Calu3 (cell line): Measurements from ENCODE around the gene P2RY2. TPM values are rescaled to one million over a fixed set of nuclear protein-coding genes. Genes with fewer than 3 reads are reported as not detected.

ENCODE experiments used
- BruUV-seq: library from RNA; stranded (reverse); fragments of 400-500 nt; replicated peaks from 2 replicates; lab custom pipeline; 2021; lab: Mats Ljungman, UMichigan
- CTCF ChIA-PET: fragments of 300-600 bp; sonication (Branson Sonifier 250); formaldehyde crosslinking; loops from one replicate; lab custom pipeline; 2022; ENCODE audit warnings: antibody characterized with exemption; lab: Charles Lee
- DNase-seq: peaks from one replicate; pipeline ENCODE4 v3.0.0; 2022
- H3K27ac Mint-ChIP-seq: one replicate; pipeline ENCODE4 v1.8.0; 2022; ENCODE audit warnings: mixed read lengths; ENCODE audit not compliant: unreplicated experiment
- H3K27me3 Mint-ChIP-seq: one replicate; pipeline ENCODE4 v1.8.0; 2022; ENCODE audit warnings: mixed read lengths; ENCODE audit not compliant: unreplicated experiment
- H3K36me3 Mint-ChIP-seq: one replicate; pipeline ENCODE4 v1.8.0; 2022; ENCODE audit warnings: mild to moderate bottlenecking, moderate library complexity, mixed read lengths; ENCODE audit not compliant: insufficient read depth, unreplicated experiment
- H3K4me1 Mint-ChIP-seq: one replicate; pipeline ENCODE4 v1.8.0; 2022; ENCODE audit warnings: mild to moderate bottlenecking, low read depth, mixed read lengths; ENCODE audit not compliant: unreplicated experiment
- H3K4me3 Mint-ChIP-seq: one replicate; pipeline ENCODE4 v1.8.0; 2022; ENCODE audit warnings: mild to moderate bottlenecking, low read depth, moderate library complexity, mixed read lengths; ENCODE audit not compliant: unreplicated experiment
- H3K9me3 Mint-ChIP-seq: one replicate; pipeline ENCODE4 v1.8.0; 2022; ENCODE audit warnings: low read depth, mixed read lengths; ENCODE audit not compliant: unreplicated experiment
- intact Hi-C: fragments of 100-400 bp; cut with micrococcal nuclease; formaldehyde crosslinking; loops from one replicate; pipeline ENCODE4 v1.10.0; 2022; ENCODE audit not compliant: unreplicated experiment
- total RNA-seq: library from RNA; stranded (reverse); gene quantifications from 2 replicates; pipeline ENCODE4 v1.2.3, GENCODE V29; 2022
- TF ChIP-seq, protein P1 (sequence below): fragments of 200-600 bp; IDR thresholded peaks from one replicate; pipeline ENCODE4 v1.8.0; 2022; ENCODE audit warnings: antibody characterized with exemption; ENCODE audit not compliant: unreplicated experiment

The P2RY2 gene
- total RNA-seq, 1 experiment from 2014 or later: 1.6 TPM

DNA sequence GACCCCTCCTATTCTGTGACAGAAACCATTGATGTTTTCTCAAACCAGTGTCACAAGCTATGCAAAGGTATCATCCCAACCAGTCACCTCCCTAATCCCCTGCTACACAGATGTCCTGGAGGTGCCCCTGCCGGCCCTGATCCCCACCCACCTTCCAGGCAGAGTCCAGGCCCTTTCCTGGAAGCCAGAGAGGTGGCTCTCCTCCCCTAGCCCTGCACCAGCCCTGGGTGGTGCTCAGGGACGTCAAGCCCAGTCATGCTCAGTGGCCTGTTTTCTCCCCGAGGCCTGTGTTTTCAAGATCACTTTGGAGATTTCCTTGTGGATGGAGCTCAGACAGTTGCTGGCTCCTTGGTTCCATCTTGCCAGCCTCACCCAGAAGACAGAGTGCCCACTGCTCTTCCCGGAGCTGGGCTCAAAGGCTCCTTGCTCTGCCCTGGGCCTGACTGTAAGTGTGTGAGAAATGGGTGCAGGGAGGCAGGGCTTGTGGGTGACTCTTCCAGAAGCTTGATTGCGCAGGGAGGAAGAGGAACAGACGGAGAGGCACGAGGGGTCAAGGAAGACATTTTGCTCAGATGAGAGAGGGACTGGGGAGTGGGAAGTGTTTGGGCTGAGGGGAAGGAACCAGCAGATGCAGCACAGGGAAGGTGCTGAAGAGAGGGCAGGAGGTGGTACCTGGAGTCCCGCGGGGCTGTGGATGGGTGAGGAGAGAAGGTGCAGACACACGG, 65.4 kb downstream of the P2RY2 start:
- CTCF ChIA-PET: interaction anchor here (0.6 kb wide), 1 partner anchor 280 kb away, joined by 4 read pairs; no protein-coding TSS in a partner anchor
- Mint-ChIP-seq H3K27me3 (peaks cover 27% of the 10 kb centered on the region), H3K9me3 (no peaks in the 10 kb centered on the region), H3K36me3 (no peaks in the 10 kb centered on the region), H3K27ac (no peak overlapping the region), H3K4me1 (no peaks in the 10 kb centered on the region), H3K4me3 (no peak overlapping the region)
- TF ChIP-seq, protein P1, sequence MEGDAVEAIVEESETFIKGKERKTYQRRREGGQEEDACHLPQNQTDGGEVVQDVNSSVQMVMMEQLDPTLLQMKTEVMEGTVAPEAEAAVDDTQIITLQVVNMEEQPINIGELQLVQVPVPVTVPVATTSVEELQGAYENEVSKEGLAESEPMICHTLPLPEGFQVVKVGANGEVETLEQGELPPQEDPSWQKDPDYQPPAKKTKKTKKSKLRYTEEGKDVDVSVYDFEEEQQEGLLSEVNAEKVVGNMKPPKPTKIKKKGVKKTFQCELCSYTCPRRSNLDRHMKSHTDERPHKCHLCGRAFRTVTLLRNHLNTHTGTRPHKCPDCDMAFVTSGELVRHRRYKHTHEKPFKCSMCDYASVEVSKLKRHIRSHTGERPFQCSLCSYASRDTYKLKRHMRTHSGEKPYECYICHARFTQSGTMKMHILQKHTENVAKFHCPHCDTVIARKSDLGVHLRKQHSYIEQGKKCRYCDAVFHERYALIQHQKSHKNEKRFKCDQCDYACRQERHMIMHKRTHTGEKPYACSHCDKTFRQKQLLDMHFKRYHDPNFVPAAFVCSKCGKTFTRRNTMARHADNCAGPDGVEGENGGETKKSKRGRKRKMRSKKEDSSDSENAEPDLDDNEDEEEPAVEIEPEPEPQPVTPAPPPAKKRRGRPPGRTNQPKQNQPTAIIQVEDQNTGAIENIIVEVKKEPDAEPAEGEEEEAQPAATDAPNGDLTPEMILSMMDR: no peak
- no TSS peak for BruUV-seq
- intact Hi-C loops: no loop called here
- no peak for DNase-seq

DNA sequence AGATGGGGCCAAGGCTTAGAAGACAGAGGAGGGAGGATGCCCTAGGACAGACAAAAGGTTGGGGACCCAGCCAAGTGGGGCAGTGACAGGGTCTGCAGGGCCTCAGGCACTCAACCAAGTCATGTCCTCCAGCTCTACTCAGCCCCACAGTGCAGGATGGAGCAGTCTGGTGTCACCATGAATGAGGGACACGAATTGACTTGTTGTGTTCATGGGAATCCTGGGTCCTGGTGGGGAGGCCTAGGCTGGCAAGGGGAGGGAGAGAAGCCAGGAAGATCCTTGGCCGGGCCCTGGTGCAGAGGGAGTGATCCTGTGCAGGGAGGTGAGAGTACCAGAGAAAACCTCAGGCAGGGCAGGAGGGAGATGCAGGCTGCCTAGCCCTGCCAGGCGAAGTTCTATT, 66.0 kb downstream of the P2RY2 start:
- intact Hi-C loops: no loop called here
- H3K9me3 Mint-ChIP-seq: no peaks in the 10 kb centered on the region
- no peak overlapping the region for H3K27ac Mint-ChIP-seq
- H3K27me3 Mint-ChIP-seq: peaks cover 27% of the 10 kb centered on the region
- peaks cover 3% of the 10 kb centered on the region for H3K36me3 Mint-ChIP-seq
- H3K4me1 Mint-ChIP-seq: peaks cover 5% of the 10 kb centered on the region
- BruUV-seq: no TSS peak
- no peak overlapping the region for H3K4me3 Mint-ChIP-seq
- no peak for DNase-seq
- CTCF ChIA-PET: no interaction called here
- TF ChIP-seq, protein P1: no peak

DNA sequence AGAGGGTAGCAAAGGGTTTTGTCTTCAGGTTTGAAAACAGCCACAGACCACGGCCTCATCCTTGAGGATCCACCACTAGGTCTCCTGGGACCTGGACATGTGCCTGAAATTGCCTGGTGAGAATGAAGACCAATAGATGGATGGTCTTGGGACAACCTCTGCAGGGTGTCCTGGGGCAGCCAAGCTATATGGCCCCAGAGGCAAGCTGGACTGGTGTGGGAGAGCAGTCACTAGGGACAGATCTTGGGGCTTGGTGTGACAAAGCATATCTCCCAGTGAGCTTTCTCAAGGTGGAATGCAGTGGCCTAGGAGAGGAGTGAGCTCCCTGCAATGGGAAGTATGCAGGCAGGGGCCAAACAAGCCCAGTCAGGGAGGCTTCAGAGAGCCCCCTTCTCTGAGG, 67.6 kb downstream of the P2RY2 start:
- no peak overlapping the region for H3K27ac Mint-ChIP-seq
- no TSS peak for BruUV-seq
- H3K9me3 Mint-ChIP-seq: no peaks in the 10 kb centered on the region
- peaks cover 27% of the 10 kb centered on the region for H3K27me3 Mint-ChIP-seq
- peaks cover 6% of the 10 kb centered on the region for H3K36me3 Mint-ChIP-seq
- no peak for DNase-seq
- peaks cover 10% of the 10 kb centered on the region for H3K4me1 Mint-ChIP-seq
- CTCF ChIA-PET: no interaction called here
- H3K4me3 Mint-ChIP-seq: no peak overlapping the region
- intact Hi-C loops: no loop called here
- TF ChIP-seq, protein P1: no peak

Other genes with a start within 250 kb of the P2RY2 start
- gene FCHSD2, start 76.0 kb upstream of the P2RY2 start, total RNA-seq: 16.2 and 16.4 TPM in 2 replicates
- gene P2RY6, start 54.1 kb downstream of the P2RY2 start, total RNA-seq: 0.42 TPM in 1 of 2 replicates, not detected in the other
- gene ARHGEF17, start 90.0 kb downstream of the P2RY2 start, total RNA-seq: 22.0 and 22.3 TPM in 2 replicates
- 11.8 and 12.2 TPM in 2 replicates for gene RELT, start 158.1 kb downstream of the P2RY2 start, total RNA-seq